NCI-H2107 treated with DMSO at 0.1 percent for 48 hours (cell line): ENCODE results near the gene RAPGEF4.
"Not testable (repeated sequence)": the region's sequence is repeated elsewhere in the genome, so short reads cannot be mapped to it uniquely, and the experiment has no call there.

ENCODE experiments used
- DNase-seq: peaks from one replicate; lab custom pipeline; 2025; ENCODE audit not compliant: unreplicated experiment; lab: John Stamatoyannopoulos, UW

Gene RAPGEF4

GRCh38 chr2:173027181-173028128 is 291.8 kb downstream of the RAPGEF4 start:
- peak; percentile 55 for DNase-seq

DNA sequence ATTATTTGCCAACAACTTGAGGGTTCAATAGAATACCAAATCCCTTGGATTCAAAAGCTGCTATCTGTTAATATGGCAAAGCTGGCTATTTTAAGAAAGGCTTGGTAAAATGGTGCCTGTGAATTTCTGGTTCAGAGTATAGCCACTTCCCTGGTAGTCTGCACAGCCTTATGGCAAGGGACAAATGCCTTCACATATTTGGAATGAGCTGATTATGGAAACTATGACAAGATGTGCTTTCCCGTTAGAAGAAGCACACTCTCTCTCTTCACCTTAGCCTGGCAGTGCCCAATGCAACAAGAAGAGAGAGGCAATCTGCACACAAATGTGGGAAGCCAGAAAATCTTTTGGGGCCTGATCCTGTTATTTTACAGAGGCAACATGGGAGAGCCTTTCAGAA is 292.5 kb downstream of the RAPGEF4 start:
- no peak for DNase-seq

DNA sequence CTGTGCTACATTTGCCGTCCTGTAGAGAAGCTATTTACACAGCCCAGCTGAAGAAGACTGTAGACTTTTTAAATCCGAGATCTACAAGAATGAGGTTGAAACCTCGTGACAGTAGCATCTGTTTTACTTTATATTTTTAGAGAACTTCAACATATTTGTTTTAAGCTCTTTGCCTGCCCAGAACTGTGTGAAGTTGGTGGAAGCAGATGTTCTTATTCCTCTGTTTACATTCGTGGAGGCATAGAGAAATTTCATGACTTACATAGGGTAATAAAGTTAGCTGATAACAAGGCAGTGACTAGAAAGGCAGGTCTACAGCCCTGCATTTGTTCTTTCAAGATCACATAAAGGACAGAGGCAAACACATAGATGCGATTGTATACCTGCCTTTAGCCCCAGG is 293.0 kb downstream of the RAPGEF4 start:
- no peak for DNase-seq

DNA sequence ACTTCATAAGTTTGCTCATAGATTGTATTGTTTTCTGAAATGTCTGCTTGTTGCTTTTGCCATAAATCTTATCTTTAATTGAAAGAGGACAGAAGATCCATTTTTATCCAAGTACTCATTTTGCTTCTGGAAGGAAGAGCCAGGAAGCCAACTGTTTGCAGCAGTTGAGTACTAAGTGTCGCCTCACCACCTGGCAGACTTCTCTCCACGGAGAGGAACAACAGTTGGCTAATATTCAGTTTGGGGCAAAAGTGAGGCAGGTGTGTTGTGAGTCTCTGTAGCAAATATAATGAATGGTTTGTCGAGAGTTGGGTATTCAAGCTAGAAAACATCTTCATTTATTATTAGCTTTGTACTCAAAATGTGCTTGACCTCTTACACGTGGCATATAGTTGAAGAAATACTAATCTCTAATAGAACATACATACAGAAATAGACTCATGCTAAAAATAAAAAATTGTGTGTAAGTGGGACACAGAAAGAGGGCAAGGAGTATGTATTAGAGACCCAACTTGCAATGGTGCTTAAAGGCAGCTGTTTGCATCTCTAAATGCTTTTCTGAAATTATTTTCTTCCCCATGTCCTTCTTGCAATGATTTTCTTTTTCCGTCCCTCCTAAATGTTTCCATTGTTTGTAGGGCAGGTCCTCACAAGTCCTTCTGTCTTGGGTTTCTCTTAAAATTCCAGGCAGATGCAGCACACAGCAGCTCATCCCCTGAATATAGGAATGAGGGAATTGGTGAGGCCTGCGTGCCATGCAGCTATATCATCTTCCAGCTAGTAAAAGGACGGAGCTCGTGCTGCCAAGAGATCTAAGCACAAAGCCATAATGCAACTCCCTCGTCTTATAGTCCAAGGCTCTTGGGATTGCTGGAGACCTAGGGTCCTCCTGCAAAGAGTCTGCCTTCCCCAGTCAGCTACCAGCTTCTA is 295.2 kb downstream of the RAPGEF4 start:
- no peak for DNase-seq

DNA sequence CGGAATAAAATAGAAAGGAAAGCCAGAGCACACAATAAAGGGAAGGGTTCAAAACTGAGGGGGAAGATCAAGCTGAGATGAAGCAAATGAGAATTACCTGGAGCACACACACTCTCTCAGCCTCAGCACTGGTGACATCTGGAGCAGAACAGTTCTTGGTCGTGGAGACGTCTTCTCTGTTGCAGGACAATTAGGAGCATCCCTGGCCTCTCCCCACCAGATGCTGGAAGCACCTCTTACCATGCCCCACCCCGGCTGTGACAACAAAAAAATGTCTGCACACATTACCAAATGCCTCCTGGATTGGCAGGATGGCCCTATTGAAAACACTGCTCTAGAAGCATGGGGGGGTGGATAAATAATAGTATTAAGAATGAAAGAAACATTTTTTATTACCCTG is 296.4 kb downstream of the RAPGEF4 start:
- no peak for DNase-seq

- DNase-seq: no peak
These were observed 297.4 kb downstream of the RAPGEF4 start for GRCh38 chr2:173033084-173033483.

DNA sequence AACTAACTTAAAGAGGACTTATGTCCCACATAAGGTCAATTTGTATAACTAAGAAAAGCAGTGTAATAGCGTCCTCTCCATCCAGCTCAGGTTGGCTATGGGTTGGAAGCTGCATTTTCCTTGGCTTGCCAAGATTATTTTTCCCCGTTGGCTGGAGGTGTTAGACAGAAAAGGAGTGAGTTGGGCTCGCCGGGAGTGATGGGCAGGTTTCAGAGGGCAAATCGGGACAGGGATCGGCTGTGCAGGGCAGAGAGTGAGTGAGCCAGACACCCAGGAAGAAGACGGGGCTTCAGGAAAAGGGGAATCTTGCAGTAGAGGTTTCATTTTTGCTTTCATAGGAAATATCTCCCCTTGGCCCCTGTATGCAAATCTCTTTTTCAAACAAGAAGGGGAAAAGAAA is 298.5 kb downstream of the RAPGEF4 start:
- DNase-seq: no peak

- DNase-seq: no peak
These were observed 301.8 kb downstream of the RAPGEF4 start for GRCh38 chr2:173037245-173038120.

DNA sequence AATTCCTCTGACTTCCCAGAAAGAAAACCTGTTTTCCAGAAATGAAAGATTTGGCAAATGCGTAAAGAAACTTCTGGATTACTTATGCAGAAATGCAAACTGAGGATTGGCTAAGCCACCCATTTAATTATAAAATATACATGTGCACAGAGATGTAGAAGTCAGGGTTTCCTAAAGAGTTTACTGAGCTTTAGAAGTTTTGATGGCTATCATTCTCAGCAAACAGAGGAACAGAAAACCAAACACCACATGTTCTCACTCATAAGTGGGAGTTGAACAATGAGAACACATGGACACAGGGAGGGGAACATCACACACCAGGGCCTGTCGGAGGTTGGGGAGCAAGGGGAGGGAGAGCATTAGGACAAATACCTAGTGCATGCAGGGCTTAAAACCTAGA is 302.6 kb downstream of the RAPGEF4 start:
- DNase-seq: not testable (repeated sequence)

DNA sequence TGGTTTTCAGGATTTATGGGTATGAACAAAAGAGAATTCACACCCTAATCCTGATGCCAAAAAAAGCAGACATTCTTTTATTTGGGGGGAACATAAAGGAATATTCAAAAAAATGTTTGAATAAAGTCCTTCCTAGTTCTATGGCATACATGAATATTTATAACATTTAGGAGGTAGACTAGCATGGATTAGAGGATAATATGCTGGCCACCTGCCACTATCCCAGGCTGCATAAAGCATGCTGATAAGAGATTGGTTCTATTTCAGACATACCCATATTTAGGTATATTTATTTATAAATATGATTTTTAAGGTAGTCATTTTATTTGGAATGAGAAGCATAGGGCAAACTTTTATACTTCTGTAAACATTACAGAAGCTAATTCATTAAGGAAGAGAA is 305.1 kb downstream of the RAPGEF4 start:
- no peak for DNase-seq

DNA sequence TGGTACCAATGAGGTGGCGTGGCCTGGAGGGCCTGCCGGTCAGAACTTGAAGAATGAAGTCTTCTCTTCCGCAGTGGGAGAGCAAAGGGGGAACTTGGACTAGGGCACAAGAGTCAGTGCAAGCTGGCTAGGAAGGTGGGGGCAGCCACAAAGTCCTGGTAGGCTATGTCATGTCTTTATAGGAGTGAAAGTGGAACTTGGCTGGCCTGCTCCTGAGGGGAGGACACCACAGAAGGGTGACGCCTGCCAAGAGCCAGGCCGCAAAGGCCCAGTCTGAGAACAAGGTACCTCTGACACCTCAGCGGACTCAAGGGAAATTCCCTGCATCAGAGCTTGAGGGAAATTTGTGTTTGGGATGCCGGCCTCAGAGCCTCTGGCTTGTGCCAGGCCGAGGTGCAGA is 307.8 kb downstream of the RAPGEF4 start:
- no peak for DNase-seq

DNA sequence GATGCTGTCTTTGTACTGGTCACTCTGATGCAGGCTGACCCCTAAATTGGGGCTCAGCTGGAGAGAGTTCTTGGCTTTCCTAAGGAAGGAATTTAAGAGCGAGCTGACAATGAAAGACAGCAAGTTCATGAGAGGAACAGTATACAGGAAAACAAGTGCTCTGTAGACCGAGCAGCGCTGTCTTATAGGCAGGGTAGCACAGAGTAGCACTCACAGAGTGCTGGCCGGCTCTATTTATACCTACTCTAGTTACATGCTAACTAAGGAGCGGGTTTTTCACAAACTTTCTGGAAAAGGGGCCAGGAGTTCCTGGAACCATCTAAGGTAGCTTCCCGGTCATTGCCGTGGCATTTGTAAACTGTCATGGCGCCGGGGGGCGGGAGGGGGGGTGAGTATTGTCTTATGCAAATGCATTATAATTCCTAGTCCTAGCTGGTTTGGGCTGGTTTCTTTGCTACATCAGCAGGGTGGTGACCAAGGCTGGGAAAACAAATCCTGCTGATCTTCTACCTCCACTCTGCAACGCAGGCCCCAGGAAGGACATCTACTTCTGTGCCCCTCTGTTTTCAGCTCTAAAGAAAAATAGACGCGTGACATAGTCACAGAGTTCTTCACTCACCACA is 308.4 kb downstream of the RAPGEF4 start:
- no peak for DNase-seq

DNA sequence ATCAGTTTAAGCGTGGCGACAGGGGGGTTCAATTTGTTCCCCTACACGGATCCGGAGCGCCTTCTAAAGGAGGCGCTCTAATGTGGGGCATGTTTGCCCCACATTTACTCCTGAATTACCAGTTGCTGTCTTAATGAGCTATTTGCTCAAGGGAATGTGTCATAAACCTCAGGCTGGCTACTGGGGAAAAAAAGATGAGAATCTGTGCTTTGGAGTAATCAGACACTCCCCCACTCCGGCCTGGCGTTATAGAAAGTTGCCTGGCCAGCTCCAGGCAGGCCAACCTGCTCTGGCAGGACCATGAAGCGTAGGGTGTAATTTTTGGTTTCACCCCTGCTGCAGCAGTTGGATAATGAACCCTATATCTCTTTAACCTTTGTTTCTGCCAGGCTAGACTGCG is 309.0 kb downstream of the RAPGEF4 start:
- no peak for DNase-seq

DNA sequence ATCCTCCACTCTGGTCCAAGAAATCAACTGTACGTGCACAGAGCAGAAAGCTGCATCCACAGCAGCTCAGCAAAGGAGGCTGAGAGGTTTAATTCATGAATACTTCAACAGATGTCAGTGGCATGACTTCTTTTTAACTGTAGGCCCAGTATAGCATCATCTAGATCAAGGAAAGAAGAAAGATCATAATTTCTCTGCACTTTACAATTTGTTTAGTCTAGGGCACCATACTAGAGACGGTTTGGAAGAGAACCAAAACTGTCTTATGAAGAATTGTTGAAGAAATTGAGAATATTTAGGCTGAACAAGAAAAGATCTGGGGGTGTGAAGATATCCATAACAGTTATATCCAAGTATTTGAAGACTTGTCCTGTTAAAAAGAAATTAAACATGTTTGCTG is 309.5 kb downstream of the RAPGEF4 start:
- no peak for DNase-seq

DNA sequence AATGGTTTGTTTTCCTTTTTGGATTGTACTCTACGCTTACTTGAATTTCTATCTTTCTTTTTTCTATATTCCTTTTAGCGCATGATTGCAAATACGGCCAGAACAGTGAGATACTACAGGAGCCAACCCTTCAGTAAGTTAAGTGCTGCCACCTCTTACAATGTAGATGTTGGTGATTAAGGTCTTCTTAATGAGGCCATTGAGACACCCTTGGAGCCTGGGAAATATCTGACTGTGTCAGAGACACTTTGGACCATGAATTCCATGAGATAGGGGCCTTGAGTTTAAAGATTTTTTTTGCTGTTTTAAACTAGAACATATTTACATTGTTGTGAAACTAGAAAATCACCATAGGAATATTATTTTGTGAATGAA is 312.9 kb downstream of the RAPGEF4 start:
- no peak for DNase-seq

- DNase-seq: no peak
These were observed 313.4 kb downstream of the RAPGEF4 start for GRCh38 chr2:173048897-173049661.

DNA sequence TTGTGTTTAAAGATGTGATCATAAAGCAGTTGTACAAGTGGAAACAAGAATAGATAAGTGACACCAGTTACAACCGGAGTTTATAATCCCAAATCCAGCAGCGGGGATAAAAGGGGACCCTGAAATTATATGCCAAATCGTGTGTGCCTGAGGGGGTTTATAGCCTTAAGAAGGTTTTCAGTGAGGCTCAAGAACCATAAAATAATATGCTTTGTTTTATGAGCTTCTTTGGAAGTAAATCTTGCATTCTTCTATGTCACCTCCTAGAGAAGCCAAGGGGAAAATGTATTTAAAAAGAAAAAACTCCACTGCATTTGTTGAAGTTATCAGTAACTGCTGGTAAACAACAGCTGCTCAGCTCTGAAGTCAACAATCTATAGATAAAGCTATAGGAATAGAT is 314.2 kb downstream of the RAPGEF4 start:
- DNase-seq: no peak

GRCh38 chr2:173050684-173051083 is 315.0 kb downstream of the RAPGEF4 start:
- no peak for DNase-seq

GRCh38 chr2:173051463-173052215 is 316.0 kb downstream of the RAPGEF4 start:
- no peak for DNase-seq
